Skeletal muscle tissue (tissue), 4 donors: ENCODE results near the gene UBE2E1. TPM values are rescaled to one million over a fixed set of nuclear protein-coding genes. Genes with fewer than 3 reads are reported as not detected.
A peak's percentile ranks its signal among the peaks of the same experiment; 100 is the strongest.

Experiments used
- H3K27ac ChIP-seq: one replicate; pipeline ENCODE4 v1.7.0; 2013; ENCODE audit warnings: mild to moderate bottlenecking, low read depth, low read length, inconsistent platforms
- H3K27me3 ChIP-seq, 3 donors: one replicate each; pipeline ENCODE4 v1.7.0; 2013; ENCODE audit warnings: low read length in 3 of 3; ENCODE audit not compliant: control insufficient read depth in 3 of 3, insufficient read depth in 3 of 3
- H3K36me3 ChIP-seq, 3 donors: one replicate each; pipeline ENCODE4 v1.7.0; 2013; ENCODE audit warnings: low read length in 3 of 3; ENCODE audit not compliant: control insufficient read depth in 3 of 3, insufficient read depth in 3 of 3
- H3K4me1 ChIP-seq, 3 donors: one replicate each; pipeline ENCODE4 v1.7.0; 2013; ENCODE audit warnings: low read length in 3 of 3, mild to moderate bottlenecking in 3 of 3; ENCODE audit not compliant: control insufficient read depth in 3 of 3, insufficient read depth in 3 of 3
- H3K4me3 ChIP-seq, 3 donors: one replicate each; pipeline ENCODE4 v1.7.0; 2013; ENCODE audit warnings: low read length in 3 of 3
- H3K9ac ChIP-seq, 3 donors: one replicate each; pipeline ENCODE4 v1.7.0; 2013; ENCODE audit warnings: low read length in 3 of 3, mild to moderate bottlenecking in 3 of 3, moderate library complexity in 2 of 3, low read depth in 1 of 3
- H3K9me3 ChIP-seq, 3 donors: one replicate each; pipeline ENCODE4 v1.7.0; 2013; ENCODE audit warnings: low read length in 3 of 3; ENCODE audit not compliant: control insufficient read depth in 3 of 3
- total RNA-seq: library from RNA; depleted of rRNA; stranded (reverse); fragments of >200 nt; gene quantifications from one replicate; pipeline ENCODE4 v1.2.3, GENCODE V29; 2014
- donor health status: Osteomylitis.

The UBE2E1 gene
- total RNA-seq, 1 donor from 2014 or later = 83.0 TPM

DNA sequence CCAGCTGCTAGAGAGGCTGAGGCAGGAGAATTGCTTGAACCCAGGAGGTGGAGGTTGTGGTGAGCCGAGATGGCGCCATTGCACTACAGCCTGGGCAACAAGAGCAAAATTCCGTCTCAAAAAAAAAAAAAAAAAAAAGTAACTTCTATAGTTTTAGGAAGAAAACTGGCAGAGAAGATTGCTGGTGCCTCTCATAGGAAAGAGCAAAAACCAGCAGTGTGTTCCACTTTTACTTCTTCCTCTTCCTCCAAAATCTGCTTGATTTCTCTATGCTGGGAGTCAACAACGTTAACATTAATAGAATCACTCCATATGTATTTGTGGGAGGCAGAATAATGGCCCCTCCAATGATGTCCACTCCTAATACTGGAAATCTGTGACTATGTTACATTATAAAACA, 126.8 kb downstream of the UBE2E1 start:
- Histone ChIP-seq H3K27me3 (no peaks in the 10 kb centered on the region), H3K4me3 (no peak overlapping the region)

GRCh38 chr3:23934253-23934652, 128.5 kb downstream of the UBE2E1 start:
- no peaks in the 10 kb centered on the region for H3K36me3 ChIP-seq
- no peak overlapping the region for H3K9ac ChIP-seq
- no peaks in the 10 kb centered on the region for H3K4me1 ChIP-seq
- no peak overlapping the region for H3K27ac ChIP-seq
- no peak overlapping the region for H3K4me3 ChIP-seq
- H3K27me3 ChIP-seq = no peaks in the 10 kb centered on the region
- H3K9me3 ChIP-seq = peaks cover 0 to 2% (median 0%) of the 10 kb centered on the region in 3 donors

More for the DNA sequence above, 126.8 kb downstream of the UBE2E1 start:
- no peak overlapping the region for H3K27ac ChIP-seq
- no peaks in the 10 kb centered on the region for H3K4me1 ChIP-seq
- no peaks in the 10 kb centered on the region for H3K36me3 ChIP-seq
- H3K9ac ChIP-seq = no peak overlapping the region
- H3K9me3 ChIP-seq = no peaks in the 10 kb centered on the region

DNA sequence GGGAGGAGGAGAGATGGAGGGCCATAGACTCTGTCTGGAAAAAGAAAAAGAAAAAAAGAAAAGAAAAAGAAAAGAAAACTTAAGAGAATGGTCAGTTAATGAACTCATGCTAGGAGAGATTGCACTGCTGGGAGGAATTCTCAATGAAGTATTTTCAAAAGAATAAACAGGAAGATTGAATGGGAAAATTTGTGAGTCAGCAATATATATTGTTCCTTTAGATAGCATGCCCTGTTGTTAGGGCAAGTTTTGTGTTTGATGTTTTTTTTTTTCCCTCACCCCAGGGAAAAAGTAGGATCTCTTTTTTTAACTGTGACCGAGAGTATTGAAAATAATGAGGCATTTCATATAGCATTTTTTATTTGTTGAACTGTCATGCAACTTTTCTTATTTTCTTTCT, 131.5 kb downstream of the UBE2E1 start:
- H3K27ac ChIP-seq = no peak overlapping the region
- H3K4me1 ChIP-seq = no peaks in the 10 kb centered on the region
- H3K9me3 ChIP-seq = peaks cover 0 to 2% (median 0%) of the 10 kb centered on the region in 3 donors
- H3K9ac ChIP-seq = no peak overlapping the region
- H3K27me3 ChIP-seq = no peaks in the 10 kb centered on the region
- H3K36me3 ChIP-seq = no peaks in the 10 kb centered on the region
- no peak overlapping the region for H3K4me3 ChIP-seq

- no peak overlapping the region for H3K9ac ChIP-seq
- H3K9me3 ChIP-seq = peaks cover 0 to 2% (median 0%) of the 10 kb centered on the region in 3 donors
- H3K4me1 ChIP-seq = peaks cover 0 to 3% (median 0%) of the 10 kb centered on the region in 3 donors
- no peak overlapping the region for H3K27ac ChIP-seq
- no peaks in the 10 kb centered on the region for H3K36me3 ChIP-seq
- no peaks in the 10 kb centered on the region for H3K27me3 ChIP-seq
- no peak overlapping the region for H3K4me3 ChIP-seq
Observed at GRCh38 chr3:23938688-23939087, 132.9 kb downstream of the UBE2E1 start.

GRCh38 chr3:23940775-23941174, 135.0 kb downstream of the UBE2E1 start:
- peaks cover 0 to 2% (median 0%) of the 10 kb centered on the region in 3 donors for H3K9me3 ChIP-seq
- peak overlapping the region; percentile 49 for H3K27ac ChIP-seq
- H3K27me3 ChIP-seq = no peaks in the 10 kb centered on the region
- no peaks in the 10 kb centered on the region for H3K36me3 ChIP-seq
- H3K4me3 ChIP-seq = no peak overlapping the region
- H3K9ac ChIP-seq = no peak overlapping the region
- H3K4me1 ChIP-seq = peaks cover 5 to 10% (median 6%) of the 10 kb centered on the region in 3 donors

Other genes with a start within 250 kb of the UBE2E1 start
- gene NKIRAS1, start 111.0 kb downstream of the UBE2E1 start, total RNA-seq = 17.2 TPM
- gene RPL15, start 111.2 kb downstream of the UBE2E1 start, total RNA-seq = 3,028 TPM
- 35.5 TPM for gene NR1D2, start 139.3 kb downstream of the UBE2E1 start, total RNA-seq